ENCODE data around the gene TP53.
A peak's percentile ranks its signal among the peaks of the same experiment; 100 is the strongest.

Gene TP53

DNA sequence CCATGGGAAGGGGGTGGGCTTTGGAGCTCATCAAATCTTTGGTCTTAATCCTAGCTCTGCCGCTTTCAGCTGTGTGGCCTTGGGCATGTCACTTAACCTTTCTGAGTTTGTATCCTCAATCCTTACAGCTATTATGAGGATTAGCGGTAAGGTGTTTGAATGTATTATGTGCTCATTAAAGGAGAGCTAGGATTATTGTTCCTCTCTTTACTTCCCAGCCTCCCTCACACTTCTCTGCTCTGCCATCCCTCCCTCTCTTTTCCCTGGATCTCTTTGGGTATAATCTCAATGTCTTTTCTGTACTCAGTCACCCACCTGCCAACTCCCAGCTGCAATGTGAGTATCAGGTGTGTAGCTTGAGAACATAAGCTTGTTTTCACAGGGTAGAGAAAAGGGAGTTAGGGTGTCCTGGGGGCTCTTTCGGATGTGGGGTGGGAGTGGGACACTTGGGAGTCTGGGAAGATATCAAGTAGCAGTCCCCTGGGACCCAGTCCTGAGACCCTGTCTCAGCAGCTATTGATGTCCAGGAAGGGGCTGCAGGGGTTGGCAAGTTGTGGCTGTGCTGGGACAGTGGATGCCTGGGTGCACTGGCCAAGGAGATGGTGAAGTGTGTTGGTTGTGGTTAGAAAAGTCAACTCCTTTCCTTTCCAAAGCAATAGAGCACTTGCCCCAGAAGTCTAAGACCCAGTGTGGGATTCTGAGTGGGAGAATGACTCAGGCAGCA lies 19.5 kb upstream of the TP53 start:
- DNase-seq = no peak

DNA sequence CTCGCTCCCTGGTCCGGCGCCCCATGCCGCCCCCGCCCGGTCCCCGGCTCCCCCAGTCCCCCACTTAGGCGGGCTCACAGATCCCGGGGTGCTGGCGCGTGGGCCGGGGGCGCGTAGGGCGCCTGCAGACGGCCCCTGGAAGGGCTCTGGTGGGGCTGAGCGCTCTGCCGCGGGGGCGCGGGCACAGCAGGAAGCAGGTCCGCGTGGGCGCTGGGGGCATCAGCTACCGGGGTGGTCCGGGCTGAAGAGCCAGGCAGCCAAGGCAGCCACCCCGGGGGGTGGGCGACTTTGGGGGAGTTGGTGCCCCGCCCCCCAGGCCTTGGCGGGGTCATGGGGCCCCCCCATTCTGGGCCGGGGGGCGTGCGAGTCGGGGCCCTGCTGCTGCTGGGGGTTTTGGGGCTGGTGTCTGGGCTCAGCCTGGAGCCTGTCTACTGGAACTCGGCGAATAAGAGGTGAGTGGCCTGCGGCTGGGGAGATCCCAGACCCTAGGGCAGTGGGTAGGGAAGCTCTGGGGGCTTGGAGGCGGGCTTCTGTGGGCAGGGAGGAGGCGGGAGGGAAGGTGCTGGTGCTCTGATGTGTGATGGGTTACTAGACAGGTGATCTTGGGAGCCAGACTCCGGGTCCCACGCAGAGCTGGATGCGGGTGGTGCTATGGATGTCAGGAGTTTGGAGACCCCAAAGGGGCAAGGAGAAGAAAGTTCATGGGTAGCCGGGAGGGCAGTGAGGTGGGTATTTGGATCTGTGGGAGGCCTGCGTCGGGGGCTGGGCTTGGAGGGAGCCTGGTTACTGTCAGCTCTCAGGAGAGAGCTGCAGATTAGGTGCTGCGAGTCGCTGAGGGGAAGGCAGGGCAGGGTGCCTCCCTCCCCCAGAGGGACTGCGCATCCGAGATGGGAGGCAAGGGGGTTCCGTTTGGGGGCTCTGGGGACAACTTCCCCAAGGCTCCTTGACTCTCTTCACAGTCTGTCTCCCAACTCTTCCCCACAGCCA lies 18.3 kb upstream of the TP53 start:
- DNase-seq = no peak

DNA sequence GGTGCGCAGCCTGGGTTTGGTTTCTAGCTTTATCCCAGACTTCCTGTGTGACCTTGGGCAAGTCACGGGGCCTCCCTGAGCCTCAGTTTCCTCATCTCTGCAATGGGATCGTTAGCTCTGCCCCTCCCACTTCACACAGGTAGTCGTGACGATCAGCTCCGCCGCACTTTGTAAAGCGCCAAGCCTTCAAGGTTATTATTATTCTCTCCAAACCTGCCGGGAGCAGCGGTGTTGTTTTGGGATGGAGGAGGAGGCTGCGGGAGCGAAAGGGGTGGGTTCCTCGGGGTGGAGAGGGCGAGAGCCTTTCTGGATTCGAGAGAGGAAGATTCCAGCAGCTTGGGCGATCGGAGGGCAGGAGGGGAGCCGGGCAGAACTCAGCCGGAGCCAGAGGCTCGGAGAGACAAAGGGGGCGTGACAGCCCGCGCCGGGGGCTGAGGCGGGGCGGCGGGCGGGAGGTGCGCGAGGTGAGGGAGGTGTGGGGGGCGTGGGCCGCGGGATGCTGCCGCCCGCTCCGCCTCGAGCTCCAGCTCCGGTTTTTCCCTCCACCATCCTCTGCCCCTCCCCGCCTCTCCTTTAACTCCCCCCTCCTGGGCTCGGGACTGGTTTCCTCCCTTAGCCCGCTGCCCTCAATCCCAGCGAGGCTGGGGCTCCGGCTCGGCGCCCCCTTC lies 17.4 kb upstream of the TP53 start, which contains the start of gene EFNB3:
Gene EFNB3 (plus strand): TSS at position 602 of the 668 bp plus-strand sequence. CDS start 397 bp downstream, outside the sequence.
- DNase-seq = no peak

DNA sequence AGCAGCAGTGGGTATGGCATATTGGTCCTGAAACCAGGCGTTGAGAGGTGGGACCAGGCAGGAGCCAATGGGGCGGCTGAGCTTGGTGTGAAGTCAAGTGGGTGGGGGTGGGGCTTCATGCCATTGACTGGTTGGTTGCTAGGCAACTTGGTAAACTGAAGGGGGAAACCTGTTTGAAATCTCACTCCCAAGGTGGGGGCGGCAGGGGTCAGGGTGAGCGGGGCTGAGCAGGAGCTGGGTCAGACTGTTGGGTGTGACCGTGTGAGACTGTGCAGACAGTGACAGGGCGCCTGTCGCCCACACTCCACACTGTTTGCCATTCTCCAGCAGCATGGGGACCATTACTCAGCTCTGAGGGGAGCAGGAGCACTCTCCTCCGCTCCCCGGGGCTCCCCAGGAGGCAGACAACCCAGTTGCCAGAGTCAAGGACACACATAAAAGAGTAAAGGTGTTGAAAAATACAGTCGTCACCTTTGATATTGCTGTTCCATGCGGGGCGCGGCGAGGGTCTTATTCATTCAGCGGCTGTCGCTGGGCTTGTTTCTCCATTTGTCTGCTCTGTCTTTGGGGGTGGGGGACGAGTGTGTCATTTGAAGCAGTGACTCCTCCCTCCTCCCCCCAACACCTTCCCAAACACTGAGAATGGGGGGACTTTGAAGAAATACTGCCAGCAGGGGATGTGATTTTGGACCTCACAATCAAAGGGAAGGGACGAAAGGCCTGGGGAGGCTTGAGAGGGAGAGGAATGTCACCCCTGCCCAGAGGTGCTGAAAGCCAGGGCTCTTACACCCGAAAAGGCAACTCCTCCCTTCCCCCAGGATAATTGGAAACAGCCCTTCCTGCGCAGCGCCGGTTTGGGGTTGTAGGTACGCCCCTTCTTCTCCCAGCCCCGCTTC lies 16.5 kb upstream of the TP53 start:
- no peak for DNase-seq

DNA sequence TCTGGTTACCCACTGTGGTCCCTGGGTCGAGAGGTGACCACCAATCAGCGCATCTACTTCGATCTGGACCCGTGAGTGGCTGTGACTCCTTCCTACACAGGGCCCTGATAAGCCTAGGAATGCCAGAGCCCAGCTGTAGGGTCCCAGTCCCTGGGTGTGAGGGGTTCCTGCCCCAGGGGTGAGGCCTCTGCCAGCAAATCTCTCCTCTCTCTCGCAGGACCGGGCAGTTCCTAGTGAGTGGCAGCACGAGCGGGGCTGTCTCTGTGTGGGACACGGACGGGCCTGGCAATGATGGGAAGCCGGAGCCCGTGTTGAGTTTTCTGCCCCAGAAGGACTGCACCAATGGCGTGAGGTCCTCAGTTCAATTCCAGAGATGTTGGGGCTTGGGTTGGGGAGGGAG lies 15.5 kb upstream of the TP53 start:
- no peak for DNase-seq

DNA sequence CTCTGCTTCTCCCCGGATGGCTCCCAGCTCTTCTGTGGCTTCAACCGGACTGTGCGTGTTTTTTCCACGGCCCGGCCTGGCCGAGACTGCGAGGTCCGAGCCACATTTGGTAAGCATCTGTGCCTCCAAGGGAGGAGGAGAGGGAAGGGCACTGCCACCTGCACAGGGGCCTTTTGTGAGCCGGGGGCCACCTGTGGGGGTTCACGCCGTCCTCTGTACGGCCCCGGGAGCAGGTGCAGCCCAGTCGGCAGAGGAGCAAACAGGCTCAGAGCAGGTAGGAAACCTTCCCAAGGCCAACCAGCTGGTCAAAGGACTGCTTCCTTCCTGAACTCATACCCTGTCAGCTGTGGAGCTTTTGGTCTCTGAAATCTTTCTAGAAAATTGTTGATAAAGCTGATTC lies 14.4 kb upstream of the TP53 start:
- DNase-seq = no peak

DNA sequence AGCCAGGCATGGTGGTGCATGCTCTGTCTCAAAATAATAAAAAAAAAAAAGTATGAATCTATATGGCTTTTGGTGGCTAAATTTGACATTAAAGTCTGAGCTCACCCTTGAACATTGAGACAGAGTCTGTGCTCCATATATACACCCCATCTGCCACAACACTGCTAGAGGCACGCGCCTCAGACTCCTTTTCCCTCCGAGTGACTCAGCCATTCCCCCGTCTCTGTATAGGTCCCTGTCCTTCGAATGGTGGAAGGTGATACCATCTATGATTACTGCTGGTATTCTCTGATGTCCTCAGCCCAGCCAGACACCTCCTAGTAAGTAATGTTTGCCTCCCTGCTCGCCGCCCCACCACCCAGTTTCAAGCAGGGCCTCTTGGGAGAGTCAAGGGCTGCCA lies 13.2 kb upstream of the TP53 start:
- no peak for DNase-seq

DNA sequence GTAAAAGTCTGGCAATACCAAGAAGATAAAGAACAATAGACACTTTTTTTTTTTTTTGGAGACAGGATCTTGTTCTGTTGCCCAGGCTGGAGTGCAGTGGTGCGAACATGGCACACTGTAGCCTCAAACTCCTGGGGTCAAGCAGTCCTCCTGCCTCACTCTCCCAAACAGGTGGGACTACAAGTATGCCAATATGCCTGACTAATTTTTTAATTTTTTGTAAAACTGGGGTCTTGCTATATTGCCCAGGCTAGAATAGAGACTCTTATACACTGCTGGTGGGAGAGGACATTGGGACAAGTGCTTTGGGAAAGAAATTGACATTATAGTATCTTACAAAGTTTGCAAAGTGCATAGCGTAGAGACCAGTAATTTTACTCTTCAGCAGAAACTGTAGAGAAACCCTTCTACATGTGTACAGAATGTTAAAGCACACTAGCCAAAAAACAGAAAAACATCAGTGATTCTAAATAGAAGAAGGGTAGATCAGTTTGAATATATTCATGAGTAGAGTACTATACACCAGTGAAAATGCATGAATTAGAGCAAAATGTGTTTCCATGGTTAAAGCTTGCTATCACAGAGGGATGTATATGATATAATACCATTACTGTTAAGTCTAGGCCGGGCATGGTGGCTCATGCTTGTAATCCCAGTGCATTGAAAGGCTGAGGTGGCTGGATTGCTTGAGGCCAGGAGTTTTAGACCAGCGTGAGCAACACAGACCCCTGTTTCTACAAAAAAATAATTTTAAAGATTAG lies 10.7 kb upstream of the TP53 start:
- DNase-seq = no peak

DNA sequence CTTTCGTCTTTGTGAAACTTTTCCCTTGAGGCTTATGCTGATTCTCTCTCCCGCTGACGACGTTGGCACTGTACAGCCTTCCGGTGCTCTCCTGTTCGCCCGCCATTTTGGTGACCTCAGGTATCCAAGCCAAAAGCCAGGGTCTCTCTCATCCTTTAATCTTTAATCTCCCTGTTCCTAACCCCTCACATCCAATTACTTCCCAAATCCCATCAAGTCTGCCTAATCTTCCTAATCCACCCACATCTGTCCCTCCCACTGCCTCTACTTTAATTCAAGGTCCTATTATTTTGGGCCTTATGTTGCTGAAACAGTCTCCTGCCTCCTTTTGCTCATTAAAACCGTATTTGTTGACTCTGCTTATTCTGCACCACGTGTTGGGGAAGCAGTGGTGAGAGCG lies 8.3 kb upstream of the TP53 start:
- no peak for DNase-seq

DNA sequence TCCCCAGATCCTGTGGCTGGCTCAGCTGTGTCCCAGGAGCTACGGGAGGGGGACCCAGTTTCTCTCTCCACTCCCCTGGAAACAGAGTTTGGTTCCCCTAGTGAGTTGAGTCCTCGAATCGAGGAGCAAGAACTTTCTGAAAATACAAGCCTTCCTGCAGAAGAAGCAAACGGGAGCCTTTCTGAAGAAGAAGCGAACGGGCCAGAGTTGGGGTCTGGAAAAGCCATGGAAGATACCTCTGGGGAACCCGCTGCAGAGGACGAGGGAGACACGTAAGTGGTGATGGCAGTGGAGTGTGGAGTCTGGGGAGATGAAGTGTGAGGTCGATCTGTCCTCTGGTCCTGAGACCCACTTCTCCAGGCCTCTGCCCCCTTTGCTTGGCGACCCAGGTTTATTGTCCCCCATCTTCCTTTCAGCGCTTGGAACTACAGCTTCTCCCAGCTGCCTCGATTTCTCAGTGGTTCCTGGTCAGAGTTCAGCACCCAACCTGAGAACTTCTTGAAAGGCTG lies 1.6 kb upstream of the TP53 start:
- no peak for DNase-seq

DNA sequence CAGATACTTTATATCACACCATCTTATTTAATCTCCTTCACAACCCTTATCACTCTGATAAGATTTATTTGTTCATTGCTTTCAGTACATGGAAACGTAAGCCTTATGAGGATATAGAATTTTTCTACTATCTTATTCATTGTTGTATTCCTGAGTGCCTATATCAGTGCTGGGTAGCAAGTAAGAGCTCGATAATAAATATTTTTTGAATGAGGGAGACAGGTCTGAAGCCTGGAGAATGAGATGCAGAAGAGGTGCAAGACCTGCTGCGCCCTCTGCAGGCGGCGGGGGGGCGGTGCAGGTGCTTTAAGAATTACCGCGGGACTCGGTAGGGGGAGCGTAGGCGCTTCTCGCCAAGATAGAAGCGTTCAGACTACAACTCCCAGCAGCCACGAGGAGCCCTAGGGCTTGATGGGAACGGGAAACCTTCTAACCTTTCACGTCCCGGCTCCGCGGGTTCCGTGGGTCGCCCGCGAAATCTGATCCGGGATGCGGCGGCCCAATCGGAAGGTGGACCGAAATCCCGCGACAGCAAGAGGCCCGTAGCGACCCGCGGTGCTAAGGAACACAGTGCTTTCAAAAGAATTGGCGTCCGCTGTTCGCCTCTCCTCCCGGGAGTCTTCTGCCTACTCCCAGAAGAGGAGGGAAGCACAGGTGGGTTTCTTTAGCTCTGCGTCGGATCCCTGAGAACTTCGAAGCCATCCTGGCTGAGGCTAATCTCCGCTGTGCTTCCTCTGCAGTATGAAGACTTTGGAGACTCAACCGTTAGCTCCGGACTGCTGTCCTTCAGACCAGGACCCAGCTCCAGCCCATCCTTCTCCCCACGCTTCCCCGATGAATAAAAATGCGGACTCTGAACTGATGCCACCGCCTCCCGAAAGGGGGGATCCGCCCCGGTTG lies 868 bp upstream of the TP53 start, which contains the start of gene WRAP53:
Gene WRAP53 (plus strand): TSS at position 570 of the 900 bp plus-strand sequence. CDS start 172 bp downstream, at position 742.
- DNase-seq = peak; percentile 97

DNA sequence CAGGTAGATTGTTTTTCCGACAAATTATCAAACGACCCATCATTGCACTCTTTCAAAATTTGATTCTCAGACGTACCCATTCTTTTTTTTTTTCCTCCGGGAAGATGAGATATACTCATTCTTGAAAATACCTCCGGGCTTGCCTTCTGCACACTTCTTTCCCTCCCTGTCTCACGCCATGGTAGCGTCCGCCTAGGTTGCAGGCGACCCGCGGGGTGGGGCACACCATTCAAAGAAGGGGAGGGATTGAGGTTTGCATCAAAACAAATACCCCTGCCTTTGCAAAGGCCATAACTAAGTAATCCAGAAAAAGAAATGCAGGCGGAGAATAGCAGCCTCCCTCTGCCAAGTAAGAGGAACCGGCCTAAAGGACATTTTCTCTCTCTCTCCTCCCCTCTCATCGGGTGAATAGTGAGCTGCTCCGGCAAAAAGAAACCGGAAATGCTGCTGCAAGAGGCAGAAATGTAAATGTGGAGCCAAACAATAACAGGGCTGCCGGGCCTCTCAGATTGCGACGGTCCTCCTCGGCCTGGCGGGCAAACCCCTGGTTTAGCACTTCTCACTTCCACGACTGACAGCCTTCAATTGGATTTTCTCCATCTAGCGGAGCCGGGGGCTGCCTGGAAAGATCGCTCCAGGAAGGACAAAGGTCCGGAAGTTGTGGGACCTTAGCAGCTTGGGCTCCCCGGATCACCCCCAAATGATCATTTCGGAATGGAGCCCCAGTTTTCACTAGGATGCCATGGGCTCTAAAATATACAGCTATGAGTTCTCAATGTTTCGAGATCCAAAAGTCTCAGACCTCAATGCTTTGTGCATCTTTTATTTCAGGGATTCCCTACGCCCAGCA lies 843 bp downstream of the TP53 start:
- DNase-seq = peak; percentile 63 to 68

DNA sequence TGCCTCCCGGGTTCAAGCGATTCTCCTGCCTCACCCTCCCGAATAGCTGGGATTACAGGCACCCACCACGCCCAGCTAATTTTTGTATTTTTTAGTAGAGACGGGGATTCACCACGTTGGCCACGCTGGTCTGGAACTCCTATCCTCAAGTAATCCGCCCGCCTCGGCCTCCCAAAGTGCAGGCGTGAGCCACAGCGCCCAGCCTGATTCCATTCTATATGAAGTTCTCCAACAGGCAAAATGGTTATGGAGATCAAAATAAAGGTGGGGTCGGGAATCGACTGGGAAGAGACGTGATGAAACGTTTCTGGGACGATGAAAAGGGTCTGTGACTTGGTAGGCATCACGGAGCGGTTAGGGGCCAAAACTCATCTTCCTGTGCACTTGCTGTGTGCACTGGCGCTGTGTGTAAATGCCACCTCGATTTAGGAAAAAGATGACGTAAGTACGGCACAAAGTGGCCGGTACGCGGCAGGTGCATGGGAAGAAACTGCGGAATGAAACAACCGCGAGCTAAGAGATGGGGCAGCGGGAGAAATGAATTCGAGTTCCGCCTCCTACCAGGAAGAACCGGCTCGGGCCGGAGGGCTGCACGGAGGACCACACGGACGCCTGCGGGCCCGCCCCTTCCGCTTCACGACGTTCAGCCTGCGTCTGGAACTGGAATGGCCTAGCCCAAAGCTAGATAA lies 1.6 kb downstream of the TP53 start:
- peak; percentile 81 to 82 for DNase-seq

DNA sequence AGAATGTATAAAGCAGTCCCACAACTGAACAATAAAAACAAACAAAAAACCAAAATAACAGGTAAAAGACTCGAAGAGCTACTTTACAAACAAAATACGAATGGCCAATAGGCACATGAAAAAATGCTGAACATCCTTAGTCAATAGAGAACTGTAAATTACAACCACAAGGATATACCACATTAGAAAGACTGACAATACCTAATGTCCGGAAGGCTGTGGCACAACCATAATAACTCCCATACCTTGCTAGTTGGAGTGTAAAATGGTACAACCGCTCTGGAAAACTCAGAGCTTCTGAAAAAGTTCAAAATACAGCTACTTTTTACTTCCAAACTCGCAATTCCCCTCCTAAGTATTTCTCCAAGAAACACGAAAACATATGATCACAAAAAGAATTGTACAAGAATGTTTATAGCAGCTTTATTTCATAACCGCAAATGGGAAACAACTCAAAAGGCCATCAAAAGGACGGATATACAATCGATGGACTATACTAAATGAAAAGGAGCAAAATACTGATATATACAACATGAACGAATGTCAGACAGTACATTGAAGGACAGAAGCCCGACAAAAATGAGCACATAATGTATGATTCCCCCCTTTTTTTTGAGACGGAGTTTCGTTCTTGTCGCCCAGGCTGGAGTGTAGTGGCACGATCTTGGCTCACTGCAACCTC lies 2.3 kb downstream of the TP53 start:
- no peak for DNase-seq

DNA sequence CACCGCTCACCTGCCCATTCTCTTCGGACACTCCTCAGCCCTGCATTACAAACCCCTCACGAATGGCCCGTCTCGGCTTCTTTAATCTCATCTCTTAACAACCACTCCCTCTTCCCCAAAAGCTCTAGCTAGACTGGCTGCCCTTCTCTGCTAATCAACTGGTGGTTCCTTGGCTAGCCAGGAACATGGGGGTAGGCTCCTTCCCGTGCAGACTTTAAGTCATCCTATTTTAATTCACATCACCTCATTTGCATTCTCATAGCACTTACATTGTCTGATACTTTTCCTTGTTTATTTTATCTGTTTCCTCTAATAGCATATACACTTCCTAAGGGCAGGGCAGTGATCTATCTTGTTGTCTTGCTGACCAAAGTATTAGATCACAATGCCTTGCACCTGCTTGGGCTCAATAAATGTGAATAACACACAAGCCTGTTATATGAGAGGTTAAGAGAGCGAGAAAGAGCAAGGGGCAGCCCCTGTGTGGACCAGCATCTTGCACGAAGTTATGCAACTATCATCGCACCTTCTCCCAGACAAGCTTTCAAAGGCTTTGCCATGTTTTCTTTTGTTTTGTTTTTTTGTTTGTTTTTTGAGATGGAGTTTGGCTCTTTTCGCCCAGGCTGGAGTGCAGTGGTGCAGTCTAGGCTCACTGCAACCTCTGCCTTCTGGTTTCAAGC lies 9.8 kb downstream of the TP53 start:
- no peak for DNase-seq

DNA sequence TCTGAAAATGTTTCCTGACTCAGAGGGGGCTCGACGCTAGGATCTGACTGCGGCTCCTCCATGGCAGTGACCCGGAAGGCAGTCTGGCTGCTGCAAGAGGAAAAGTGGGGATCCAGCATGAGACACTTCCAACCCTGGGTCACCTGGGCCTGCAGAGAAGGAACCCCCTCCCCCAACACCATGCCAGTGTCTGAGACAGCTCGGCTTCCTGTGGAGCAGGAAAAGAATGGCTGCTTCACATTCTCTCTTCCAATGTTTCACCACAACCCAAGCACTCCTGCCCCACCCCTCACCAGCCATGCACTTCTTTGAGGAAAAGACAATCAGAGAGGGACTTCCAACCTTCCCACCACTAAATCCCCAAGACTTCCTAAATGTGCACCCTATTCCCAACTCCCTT lies 10.8 kb downstream of the TP53 start:
- no peak for DNase-seq

DNA sequence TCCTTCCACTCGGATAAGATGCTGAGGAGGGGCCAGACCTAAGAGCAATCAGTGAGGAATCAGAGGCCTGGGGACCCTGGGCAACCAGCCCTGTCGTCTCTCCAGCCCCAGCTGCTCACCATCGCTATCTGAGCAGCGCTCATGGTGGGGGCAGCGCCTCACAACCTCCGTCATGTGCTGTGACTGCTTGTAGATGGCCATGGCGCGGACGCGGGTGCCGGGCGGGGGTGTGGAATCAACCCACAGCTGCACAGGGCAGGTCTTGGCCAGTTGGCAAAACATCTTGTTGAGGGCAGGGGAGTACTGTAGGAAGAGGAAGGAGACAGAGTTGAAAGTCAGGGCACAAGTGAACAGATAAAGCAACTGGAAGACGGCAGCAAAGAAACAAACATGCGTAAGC lies 12.4 kb downstream of the TP53 start:
- DNase-seq = no peak
